SIG-M5 treated with dmso at 0.1 percent for 504 hours (cell line): ENCODE results near the gene CADPS.

Experiments
- DNase-seq: peaks from one replicate; lab custom pipeline; 2025; ENCODE audit not compliant: unreplicated experiment; lab: John Stamatoyannopoulos, UW

CADPS gene

GRCh38 chr3:62562596-62562995, 312.6 kb downstream of the CADPS start:
- no peak for DNase-seq

DNA sequence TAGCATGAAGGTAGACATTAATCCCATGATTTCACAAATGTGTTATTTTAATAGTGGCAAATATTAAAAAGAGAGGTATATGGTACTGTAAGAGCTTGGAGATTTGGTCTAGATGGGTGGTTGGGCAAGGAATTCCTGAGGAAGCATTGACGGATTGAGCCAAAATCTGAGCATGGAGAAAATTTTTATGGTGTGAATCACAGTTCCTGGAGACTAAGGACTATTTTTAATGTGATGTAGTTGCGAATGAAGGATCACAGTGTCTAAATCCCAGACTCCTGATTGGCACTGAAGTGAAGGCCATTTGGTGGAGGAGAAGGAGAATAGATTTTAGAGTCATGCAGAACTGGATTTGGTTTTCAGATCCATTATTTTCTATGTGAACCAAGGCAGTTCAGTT, 313.2 kb downstream of the CADPS start:
- DNase-seq, result no peak

GRCh38 chr3:62559831-62560445, 315.3 kb downstream of the CADPS start:
- DNase-seq, result peak; percentile 76

DNA sequence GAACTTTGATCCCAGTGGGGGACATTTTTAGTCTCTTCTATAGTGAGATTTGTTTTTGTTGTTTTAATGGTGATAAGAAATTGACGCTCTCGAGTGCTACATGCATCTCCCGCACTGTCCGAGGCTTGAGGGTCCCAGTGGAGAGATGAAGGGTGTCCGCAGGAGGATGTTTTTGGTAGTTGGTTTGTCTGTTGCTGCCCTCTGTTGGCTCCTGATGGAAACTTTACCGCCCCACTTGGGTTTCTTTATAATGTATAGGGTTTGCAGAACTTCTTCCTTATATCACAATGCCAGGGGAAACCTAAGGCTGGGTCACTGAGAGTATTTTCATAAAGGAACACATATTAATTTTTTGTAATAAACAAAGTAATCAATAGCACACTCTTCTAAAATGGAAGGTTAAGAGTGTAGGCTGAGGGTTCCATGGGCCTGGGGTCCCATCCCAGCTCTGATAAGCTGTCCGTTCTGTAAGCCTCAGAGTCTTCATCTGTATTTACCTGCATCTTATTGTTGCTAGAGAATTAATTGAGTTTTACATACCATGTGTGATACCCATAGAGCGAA, 316.6 kb downstream of the CADPS start:
- DNase-seq, result peak; percentile 75

GRCh38 chr3:62557983-62558382, 317.2 kb downstream of the CADPS start:
- no peak for DNase-seq

- DNase-seq, result no peak
These were observed 317.8 kb downstream of the CADPS start for GRCh38 chr3:62557450-62557849.

DNA sequence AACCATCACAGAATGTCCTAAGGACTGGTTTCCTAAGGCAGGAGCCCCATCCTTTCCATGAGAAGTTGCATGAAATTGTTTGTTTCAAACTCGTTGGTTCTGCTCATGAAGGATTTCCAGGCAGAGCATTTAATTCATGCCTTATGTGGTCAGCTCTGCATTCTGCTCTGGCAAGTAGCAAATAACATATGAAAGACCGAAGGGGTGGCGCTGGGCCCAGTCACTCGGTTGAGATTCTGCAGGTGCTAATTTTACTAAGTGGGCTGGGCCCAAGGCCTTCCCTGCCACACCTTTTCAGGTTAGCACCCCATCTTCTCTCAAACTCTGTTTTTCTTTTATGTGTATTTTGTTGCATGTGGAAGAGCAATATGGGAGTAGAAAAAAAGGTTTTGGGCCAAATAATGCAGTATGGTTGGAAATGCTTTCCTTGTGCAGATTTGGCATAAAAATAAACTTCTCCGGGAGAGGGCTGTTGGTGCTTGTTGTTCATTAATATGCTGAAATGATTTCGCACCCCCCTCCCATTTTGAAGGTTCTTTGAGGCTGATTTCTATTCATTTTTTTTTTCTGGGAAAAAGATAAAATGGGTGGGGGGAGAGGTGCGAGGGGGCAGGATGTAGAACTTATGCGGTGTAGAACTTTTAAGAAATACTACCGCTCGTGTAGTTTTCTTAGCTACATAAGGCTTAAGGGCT, 318.9 kb downstream of the CADPS start:
- no peak for DNase-seq

GRCh38 chr3:62554264-62554799, 320.9 kb downstream of the CADPS start:
- peak; percentile 62 for DNase-seq

DNA sequence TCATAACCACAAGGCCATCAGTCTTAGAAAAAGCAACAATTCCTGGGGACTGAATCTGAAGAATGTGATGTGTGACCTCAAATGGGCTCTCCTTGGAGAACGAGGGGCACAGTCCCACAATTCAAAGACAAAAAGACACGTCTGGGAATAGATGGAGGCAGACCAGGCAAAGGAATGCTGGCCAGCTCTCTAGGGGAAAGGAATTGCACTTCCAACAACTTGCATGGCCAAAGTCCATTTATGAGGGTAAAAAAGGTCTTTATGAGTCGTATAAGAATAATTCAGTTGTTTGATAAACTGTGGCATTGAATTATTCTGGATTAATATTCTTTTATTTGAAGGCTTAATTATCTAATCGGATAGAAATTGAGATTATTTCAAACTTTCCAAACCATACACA, 321.4 kb downstream of the CADPS start:
- DNase-seq, result no peak

GRCh38 chr3:62551556-62551955, 323.7 kb downstream of the CADPS start:
- no peak for DNase-seq

DNA sequence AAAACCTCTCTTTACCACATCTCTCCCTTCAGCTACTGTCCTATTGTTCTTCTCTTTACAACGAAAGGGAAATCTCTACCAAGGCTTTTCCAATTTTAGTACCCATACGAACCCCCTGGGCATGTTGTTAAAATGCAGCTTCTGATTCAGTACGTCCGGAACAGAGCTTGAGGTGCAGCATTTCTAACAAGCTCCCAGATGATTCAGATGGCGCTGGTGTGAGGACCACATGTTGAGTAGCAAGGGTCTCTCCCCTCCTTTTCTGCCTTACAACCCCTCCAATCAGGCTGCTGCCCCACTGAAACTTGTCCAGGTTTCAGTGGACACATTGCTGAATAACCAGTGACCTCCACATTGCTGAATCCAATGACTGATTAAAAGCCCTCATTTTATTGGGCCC, 324.8 kb downstream of the CADPS start:
- DNase-seq, result no peak

DNA sequence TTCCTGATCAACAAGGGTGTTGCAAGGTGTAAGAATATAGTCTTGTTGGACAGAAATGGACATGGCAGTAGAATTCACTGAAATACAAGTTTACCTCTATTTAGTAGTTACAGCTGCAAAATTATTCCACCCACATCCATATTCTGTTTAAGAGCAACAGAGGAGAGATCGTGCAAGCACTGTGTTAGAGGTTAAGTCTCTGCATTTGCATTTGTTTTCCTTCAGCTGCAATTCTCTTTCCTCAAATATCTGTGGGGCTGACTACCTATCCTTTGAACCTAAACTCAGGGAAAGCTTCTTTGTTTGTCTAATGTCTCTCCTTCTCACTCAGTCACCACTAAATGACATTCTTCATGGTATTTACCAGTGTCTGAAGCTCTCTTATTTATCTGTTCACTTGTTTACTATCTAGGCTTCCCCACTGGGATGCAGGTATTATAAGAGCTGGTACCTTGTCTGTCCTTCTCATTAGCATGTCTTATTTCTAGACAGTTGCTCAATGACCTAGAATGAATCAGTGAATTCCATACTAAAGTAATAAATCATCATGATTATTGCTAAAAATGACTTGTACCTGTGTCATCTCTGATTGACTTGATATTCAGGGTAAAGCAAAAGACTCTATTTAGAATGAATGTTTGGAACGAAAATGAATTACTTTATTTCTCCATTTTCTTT, 326.5 kb downstream of the CADPS start:
- DNase-seq, result no peak

GRCh38 chr3:62546266-62546665, 328.9 kb downstream of the CADPS start:
- DNase-seq, result no peak

- no peak for DNase-seq
These were observed 333.0 kb downstream of the CADPS start for GRCh38 chr3:62542185-62542584.

DNA sequence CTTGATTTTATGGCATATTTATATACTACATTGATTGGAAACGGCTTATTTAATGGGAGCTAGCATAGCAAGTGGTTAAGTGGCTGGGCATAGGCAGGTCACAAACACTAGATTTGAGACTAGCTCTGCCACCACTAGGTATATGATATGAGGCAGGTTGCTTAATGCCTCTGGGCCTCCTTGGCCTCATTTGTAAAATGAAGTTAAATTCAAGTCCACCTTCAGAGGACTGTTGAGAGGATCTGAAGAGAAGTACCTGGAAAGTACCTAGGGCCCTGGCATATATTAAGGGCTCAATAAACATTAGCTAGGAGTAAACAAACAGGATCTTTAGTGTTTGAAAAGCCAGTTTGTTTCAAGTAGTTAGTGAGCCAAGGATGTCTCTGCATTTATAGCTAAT, 335.5 kb downstream of the CADPS start:
- no peak for DNase-seq

GRCh38 chr3:62538691-62539356, 336.4 kb downstream of the CADPS start:
- DNase-seq, result no peak

DNA sequence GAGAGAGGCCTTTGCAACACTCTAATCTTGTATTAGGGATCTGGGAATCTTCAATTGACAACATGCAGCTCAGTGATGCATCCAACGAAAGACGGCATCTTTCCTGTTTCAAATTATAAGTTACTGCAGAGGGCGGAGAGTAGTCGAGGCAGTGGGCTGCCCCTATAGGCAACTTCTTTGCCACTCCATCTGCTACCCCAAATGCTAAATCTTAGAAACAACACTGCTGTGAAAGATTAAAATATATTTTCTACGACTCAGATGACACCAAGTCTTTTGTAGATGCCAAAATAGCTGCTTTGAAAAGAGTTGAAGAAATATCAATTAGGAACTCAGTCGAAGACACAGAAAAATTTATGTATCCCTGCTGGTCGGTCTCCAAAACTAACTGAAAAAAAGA, 340.9 kb downstream of the CADPS start:
- no peak for DNase-seq

DNA sequence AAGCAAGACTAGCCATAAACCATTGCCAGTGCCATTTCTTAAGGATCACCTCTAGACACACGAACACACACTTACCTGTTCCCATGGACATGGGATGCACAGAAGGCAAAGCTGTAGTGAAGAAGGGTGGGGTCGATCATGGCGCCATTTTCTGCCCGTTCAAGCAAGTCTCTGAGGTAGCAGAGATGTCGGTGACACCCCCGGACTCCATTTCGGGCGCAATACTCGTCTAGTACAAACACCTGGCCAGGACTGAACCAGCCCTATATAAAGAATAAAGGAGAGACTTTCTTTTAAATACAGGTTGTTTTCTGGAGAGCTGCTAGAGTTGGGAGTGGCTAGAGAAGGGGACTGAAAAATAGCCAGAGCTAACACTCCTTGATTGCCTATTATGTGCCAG, 342.4 kb downstream of the CADPS start:
- DNase-seq, result no peak

DNA sequence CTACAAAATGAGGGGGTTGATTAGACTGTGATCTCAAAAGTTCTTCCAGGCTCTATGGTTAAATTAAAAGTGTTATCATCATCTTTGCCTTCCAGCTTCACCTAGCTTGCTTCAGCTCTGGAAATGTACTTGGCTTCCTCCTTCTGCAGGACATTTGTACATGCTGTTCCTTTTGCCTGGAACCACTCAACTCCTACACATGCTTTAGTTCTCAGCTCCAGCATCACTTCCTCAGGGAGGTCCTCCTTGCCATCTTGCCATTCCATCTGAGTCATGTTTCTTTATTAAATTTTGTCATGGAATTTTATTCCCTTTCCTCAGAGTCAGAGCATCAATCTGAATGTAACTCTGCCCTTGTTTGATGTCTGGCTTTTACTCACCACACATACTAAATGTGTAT, 343.2 kb downstream of the CADPS start:
- no peak for DNase-seq

DNA sequence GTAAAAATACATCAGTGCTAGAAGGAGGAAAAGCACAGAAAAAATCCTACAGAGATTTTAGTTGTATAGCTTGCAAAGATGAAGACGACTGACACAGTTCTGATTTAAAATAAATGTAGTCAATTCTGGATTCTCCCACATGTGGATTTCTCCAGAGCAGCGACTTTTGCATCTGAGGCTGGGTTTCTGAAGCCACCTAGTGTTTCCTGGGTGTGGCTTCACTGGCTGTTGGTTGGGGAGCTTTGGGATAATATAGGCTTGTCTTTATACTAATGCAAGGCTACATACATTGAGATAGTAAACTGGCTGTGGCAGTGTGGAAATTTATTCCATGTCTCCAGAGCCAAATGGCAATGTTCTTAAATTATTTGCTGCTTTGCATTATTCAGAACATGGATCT, 343.7 kb downstream of the CADPS start:
- DNase-seq, result no peak

DNA sequence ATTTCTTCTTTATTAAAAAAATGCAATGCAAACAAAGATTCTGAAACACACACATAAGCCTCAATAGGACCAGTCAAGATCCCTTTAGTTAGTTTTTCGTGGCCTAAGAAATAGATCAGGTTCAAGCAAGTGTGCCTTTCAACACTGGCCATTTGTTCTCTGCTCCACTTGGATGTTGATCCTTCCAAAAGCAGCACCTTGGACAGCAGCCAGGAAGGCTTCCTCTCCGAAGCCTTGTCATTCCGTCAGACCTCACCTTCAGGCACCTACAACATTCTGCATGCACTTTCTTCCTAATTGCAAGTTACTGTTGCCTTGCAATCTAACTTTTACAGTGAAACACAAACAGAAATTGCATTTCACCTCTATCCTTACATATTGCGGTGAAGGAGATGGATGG, 346.0 kb downstream of the CADPS start:
- peak; percentile 56 for DNase-seq
